GM12875 (cell line): ENCODE results near the gene ADCY1.

Experiments
- H3K4me3 ChIP-seq: one replicate; pipeline ENCODE4 v1.5.1; 2011; ENCODE audit warnings: low read depth, low read length, control low read depth
- TF ChIP-seq, protein P1 (sequence below): IDR thresholded peaks from 2 replicates; pipeline ENCODE4 v1.5.1; 2011; ENCODE audit warnings: low read depth, mild to moderate bottlenecking, control low read depth, inconsistent platforms, low read length, moderate library complexity, borderline replicate concordance; ENCODE audit not compliant: insufficient read depth

Gene ADCY1

DNA sequence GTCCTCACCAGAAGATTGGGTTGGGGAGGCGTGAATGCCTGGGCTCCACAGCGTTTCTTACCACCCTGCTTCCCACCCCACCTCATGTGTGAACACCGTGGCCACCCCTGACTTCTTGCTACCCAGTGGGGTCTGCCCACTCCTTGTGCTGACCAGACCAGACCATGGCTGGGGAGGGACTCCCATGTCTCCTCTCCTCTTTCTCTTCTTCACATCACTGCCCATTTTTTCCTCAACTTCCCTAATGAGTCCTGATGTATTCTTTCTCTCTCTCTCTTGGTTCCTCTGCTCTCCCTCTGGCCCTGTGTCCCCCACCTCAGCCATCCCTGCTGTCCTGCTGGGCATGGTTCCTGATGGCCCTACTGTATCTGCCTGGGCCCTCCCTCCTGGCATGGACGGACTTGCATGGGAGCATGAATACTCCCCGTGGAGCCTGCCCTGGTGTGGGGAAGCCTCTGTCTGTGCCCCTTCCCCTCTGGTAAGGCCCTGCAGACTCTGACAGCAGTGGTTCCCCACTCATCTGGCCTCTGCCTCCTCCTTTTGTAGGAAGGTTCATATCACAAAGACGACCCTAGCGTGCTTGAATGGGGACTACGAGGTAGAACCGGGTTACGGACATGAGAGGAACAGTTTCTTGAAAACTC, 85.5 kb downstream of the ADCY1 start:
- TF ChIP-seq, protein P1, sequence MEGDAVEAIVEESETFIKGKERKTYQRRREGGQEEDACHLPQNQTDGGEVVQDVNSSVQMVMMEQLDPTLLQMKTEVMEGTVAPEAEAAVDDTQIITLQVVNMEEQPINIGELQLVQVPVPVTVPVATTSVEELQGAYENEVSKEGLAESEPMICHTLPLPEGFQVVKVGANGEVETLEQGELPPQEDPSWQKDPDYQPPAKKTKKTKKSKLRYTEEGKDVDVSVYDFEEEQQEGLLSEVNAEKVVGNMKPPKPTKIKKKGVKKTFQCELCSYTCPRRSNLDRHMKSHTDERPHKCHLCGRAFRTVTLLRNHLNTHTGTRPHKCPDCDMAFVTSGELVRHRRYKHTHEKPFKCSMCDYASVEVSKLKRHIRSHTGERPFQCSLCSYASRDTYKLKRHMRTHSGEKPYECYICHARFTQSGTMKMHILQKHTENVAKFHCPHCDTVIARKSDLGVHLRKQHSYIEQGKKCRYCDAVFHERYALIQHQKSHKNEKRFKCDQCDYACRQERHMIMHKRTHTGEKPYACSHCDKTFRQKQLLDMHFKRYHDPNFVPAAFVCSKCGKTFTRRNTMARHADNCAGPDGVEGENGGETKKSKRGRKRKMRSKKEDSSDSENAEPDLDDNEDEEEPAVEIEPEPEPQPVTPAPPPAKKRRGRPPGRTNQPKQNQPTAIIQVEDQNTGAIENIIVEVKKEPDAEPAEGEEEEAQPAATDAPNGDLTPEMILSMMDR, result no peak
- H3K4me3 ChIP-seq, result no peak overlapping the region

DNA sequence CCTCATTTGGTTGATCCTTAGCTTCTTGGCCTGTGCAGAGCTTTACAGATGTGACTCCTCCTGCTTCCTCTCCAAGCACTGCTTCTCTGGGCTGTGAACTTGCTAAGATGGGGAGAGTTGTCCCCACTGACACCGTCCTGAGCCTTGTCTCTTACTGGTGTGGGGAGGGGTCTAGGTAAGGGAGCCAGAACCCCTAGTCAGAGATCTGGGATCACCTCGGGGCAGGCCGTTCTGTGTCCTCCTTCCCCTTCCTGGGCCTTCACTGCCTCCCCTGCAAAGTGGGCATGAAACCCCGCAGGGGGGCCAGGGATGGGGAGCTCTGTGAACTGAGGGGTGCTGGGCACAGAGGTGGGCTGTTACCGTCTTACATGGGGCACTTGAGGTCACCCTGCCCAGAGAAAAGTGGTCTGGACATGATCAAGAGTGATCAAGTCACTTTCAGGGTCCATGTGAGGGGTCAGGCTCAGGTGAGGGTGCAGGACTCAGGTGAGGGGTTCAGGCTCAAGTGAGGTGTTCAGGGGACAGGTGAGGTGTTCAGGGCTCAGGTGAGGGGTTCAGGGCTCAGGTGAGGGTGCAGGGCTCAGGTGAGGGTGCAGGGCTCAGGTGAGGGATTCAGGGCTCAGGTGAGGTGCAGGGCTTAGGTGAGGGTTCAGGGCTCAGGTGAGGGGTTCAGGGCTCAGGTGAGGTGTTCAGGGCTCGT, 86.2 kb downstream of the ADCY1 start:
- H3K4me3 ChIP-seq, result no peak overlapping the region
- TF ChIP-seq, protein P1, result no peak

DNA sequence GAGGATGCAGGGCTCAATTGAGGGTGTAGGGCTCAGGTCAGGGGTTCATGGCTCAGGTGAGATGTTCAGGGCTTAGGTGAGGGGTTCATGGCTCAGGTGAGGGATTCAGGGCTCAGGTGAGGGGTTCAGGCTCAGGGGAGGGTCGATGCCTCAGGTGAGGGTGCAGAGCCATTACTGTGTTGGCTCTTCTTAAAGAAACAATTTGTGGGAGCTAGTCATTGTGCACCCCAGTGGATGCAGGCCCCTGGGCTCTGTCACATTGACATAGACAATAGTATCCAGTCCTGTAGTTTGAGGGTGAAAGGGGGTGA, 86.7 kb downstream of the ADCY1 start:
- no peak overlapping the region for H3K4me3 ChIP-seq
- TF ChIP-seq, protein P1, result no peak

DNA sequence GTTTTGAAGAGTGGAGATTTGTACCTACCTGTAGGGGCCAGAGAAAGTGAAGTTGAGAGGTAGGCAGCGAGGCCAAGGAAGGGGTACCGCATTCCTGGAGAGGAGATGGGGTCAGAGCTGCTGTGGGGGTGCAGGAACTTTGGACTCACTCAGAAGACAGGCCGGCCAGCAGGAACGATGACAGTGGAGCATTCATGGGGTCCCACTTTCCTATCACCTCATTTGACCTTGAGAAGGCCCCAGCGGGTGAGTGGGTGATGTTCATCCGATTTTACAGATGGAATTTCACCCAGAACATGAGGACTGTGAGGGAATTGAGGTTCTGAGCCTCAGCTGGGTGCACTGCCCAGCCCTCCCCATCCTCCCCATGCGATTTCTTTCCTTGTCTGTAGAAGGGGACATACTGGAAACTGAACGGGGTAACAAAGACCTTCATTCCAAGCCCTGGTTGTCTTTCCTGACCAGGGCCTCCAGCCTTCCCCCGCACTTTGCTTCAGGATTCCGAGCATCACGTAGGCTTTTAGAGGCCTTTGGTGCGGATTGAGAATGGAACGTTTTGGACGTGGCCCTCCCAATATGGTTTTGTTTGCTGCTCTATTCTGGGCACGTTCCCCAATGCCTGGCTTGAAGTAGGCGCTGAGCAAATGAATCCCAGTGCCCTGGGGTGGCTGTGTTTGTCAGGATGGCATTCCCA, 87.3 kb downstream of the ADCY1 start:
- TF ChIP-seq, protein P1, result no peak
- no peak overlapping the region for H3K4me3 ChIP-seq

DNA sequence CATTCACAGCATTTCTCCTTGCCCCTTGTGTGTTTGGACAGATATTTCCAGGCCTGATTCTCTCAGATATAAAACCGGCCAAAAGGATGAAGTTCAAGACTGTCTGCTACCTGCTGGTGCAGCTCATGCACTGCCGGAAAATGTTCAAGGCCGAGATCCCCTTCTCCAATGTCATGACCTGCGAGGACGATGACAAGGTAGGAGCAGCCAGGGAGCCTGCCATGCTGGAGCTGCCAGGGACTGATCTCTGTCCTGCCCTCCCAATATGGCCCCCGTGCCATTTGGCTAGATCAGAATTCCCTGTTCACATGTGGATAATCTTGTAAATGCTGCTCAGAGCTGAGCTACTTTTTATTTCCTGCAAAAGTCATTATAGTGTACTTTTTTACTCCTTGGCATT, 87.8 kb downstream of the ADCY1 start:
- TF ChIP-seq, protein P1, result no peak
- no peak overlapping the region for H3K4me3 ChIP-seq

DNA sequence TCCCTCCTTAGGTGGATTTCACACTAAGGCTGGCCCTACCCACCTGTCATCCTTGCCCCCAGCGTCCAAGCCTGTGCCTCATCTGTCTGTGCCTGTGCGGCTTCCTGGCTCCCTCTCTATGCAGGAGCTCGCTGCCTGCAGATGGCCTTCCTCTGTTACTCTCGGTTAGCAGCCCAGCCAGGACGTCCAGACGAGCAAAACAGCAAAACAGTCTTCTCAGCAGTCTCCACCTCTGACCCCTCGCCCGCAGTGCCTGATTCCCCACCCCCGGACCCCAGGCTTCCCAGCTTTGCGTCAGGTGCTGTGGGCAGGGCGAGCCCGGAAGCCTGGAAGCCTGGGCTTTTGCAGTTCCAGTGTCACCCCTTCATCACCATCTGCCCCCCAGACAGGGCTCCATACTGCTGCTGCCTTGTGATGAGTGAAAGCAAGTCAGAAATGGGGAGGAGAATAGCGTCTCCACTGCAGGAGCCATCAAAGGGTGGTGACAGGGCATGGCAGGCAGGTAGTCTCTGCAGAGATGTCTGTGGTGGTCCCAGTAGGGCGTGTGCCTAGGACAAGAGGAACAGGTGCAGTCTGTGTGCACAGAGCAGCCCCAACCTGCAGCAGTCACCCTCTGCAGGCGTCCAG, 88.5 kb downstream of the ADCY1 start:
- no peak overlapping the region for H3K4me3 ChIP-seq

More for the DNA sequence above, 88.5 kb downstream of the ADCY1 start:
- TF ChIP-seq, protein P1, result no peak
